Endothelial cell of umbilical vein (primary cell): Measurements from ENCODE around the gene DENND1B. TPM values are rescaled to one million over a fixed set of nuclear protein-coding genes. Genes with fewer than 3 reads are reported as not detected.

Experiments used
- BruUV-seq: library from RNA; stranded (reverse); fragments of 400-500 nt; replicated peaks from 2 replicates; lab custom pipeline; 2021; lab: Mats Ljungman, UMichigan
- CTCF ChIA-PET: fragments of 300-600, 350-600 bp; sonication (Branson Sonifier 250); formaldehyde crosslinking; loops from one replicate; lab custom pipeline; 2021; ENCODE audit warnings: antibody characterized with exemption, inconsistent platforms; lab: Charles Lee
- POLR2A ChIA-PET: fragments of 300-600, 350-600 bp; sonication (Branson Sonifier 250); formaldehyde crosslinking; loops from one replicate; lab custom pipeline; 2021; ENCODE audit warnings: antibody characterized with exemption, inconsistent platforms; lab: Charles Lee
- DNase-seq: peaks from one replicate; pipeline ENCODE4 v3.0.0-alpha.2; 2011; ENCODE audit warnings: low read depth, low spot score
- FAIRE-seq: peaks from 2 replicates; lab custom pipeline; 2011; peaks lifted over from hg19 to GRCh38; lab: Jason Lieb, UNC
- H2AFZ ChIP-seq: 2 replicates; pipeline ENCODE4 v1.6.0; 2012; ENCODE audit warnings: low read depth, low read length, control low read depth, inconsistent platforms
- H3K27ac ChIP-seq: 2 replicates; pipeline ENCODE4 v1.5.1; 2011; ENCODE audit warnings: low read depth, mild to moderate bottlenecking, control low read depth, low read length, moderate library complexity; ENCODE audit not compliant: insufficient read depth
- H3K27me3 ChIP-seq, 2 experiments: 2 replicates each; pipeline versions ENCODE4 v1.6.0 to v1.6.1; 2011; ENCODE audit warnings: low read length in 2 of 2, mixed read lengths in 1 of 2; ENCODE audit not compliant: control insufficient read depth in 2 of 2, insufficient read depth in 2 of 2
- H3K36me3 ChIP-seq, 2 experiments: 2 replicates in 1 of 2; 3 replicates in 1 of 2; pipeline ENCODE4 v1.5.1; 2011; ENCODE audit warnings: low read length in 2 of 2, mild to moderate bottlenecking in 1 of 2, moderate library complexity in 1 of 2; ENCODE audit not compliant: control insufficient read depth in 2 of 2, insufficient read depth in 2 of 2; ENCODE audit errors: extremely low read depth in 1 of 2
- H3K4me1 ChIP-seq: 3 replicates; pipeline ENCODE4 v1.5.1; 2011; ENCODE audit warnings: mild to moderate bottlenecking, low read length; ENCODE audit not compliant: control insufficient read depth, insufficient read depth; ENCODE audit errors: extremely low read depth
- H3K4me2 ChIP-seq: 2 replicates; pipeline ENCODE4 v1.6.1; 2011; ENCODE audit warnings: low read length, control low read depth, mixed read lengths; ENCODE audit not compliant: insufficient read depth
- H3K4me3 ChIP-seq, 3 experiments: fragments of 200-600 bp in 1 of 3; sonication (generic), shearing (Covaris generic) in 1 of 3; replicated peaks in 1 of 3; 2 replicates each; pipeline ENCODE4 v1.5.1; 2011 to 2016; ENCODE audit warnings: control low read depth in 3 of 3, low read length in 3 of 3, mild to moderate bottlenecking in 2 of 3, inconsistent platforms in 1 of 3, low read depth in 1 of 3, moderate library complexity in 1 of 3; ENCODE audit not compliant: insufficient read depth in 1 of 3
- H3K79me2 ChIP-seq: 2 replicates; pipeline ENCODE4 v1.6.0; 2012; ENCODE audit warnings: low read length, inconsistent platforms; ENCODE audit not compliant: control insufficient read depth, insufficient read depth
- H3K9ac ChIP-seq: replicated peaks from 2 replicates; pipeline ENCODE3; 2011; ENCODE audit warnings: low read length, control low read depth; ENCODE audit not compliant: insufficient read depth; ENCODE audit errors: extremely low read depth
- H3K9me1 ChIP-seq: replicated peaks from 3 replicates; pipeline ENCODE4 v1.6.0; 2011; ENCODE audit warnings: mild to moderate bottlenecking, low read length; ENCODE audit not compliant: control insufficient read depth, insufficient read depth; ENCODE audit errors: extremely low read depth
- H3K9me3 ChIP-seq: replicated peaks from 2 replicates; pipeline ENCODE4 v1.5.1; 2012; ENCODE audit warnings: low read length, inconsistent platforms; ENCODE audit not compliant: control insufficient read depth, insufficient read depth
- H4K20me1 ChIP-seq: replicated peaks from 2 replicates; pipeline ENCODE3; 2011; ENCODE audit warnings: mild to moderate bottlenecking, low read length; ENCODE audit not compliant: control insufficient read depth, insufficient read depth; ENCODE audit errors: extremely low read depth
- EZH2 ChIP-seq: IDR thresholded peaks from 2 replicates; pipeline ENCODE4 v1.6.1; 2012; ENCODE audit warnings: borderline replicate concordance, low read depth, mild to moderate bottlenecking, moderate library complexity, low read length, inconsistent platforms; ENCODE audit not compliant: severe bottlenecking
- FOS ChIP-seq: IDR thresholded peaks from 2 replicates; pipeline ENCODE4 v1.6.1; 2011; ENCODE audit warnings: mild to moderate bottlenecking, low read length, moderate library complexity, borderline replicate concordance; ENCODE audit not compliant: insufficient read depth
- GATA2 ChIP-seq: IDR thresholded peaks from 2 replicates; pipeline ENCODE4 v1.7.0; 2011; ENCODE audit warnings: low read depth, mild to moderate bottlenecking, moderate library complexity, mixed read lengths, low read length; ENCODE audit not compliant: insufficient read length, insufficient read depth
- JUN ChIP-seq: IDR thresholded peaks from 2 replicates; pipeline ENCODE4 v1.6.1; 2011; ENCODE audit warnings: borderline replicate concordance, low read depth; ENCODE audit not compliant: insufficient read length, insufficient read depth
- MYC ChIP-seq: IDR thresholded peaks from one replicate; pipeline ENCODE4 v1.6.1; 2011; ENCODE audit warnings: mild to moderate bottlenecking, low read depth, low read length
- POLR2A ChIP-seq: IDR thresholded peaks from 2 replicates; pipeline ENCODE4 v1.6.1; 2012; ENCODE audit warnings: low read depth, mild to moderate bottlenecking, control low read depth, low read length
- POLR2AphosphoS5 ChIP-seq: IDR thresholded peaks from 2 replicates; pipeline ENCODE4 v1.6.1; 2012; ENCODE audit warnings: low read depth, mild to moderate bottlenecking, control low read depth, low read length, moderate library complexity; ENCODE audit not compliant: insufficient read depth
- dilution Hi-C: fragments of 300-500 bp; cut with MboI; formaldehyde crosslinking; loops from one replicate; pipeline ENCODE4 v1.15.0; 2019; ENCODE audit warnings: low sequenced_read_pairs; ENCODE audit not compliant: extremely low pct_ligation_motif_present
- intact Hi-C: fragments of 100-400 bp; cut with micrococcal nuclease; formaldehyde crosslinking; loops from one replicate; pipeline ENCODE4 v1.10.0; 2022
- polyA plus RNA-seq, 4 experiments: library from polyadenylated mRNA; depleted of rRNA in 3 of 4; stranded (reverse) in 3 of 4; unstranded in 1 of 4; fragments of >200 nt; gene quantifications; 2 replicates each; pipeline versions ENCODE4 v1.2.1 to v1.2.3, GENCODE V29; 2011 to 2012; ENCODE audit warnings: missing spikeins in 1 of 4
- total RNA-seq: library from RNA; stranded (reverse); gene quantifications from 2 replicates; pipeline ENCODE4 v1.2.3, GENCODE V29; 2021
- TF ChIP-seq, protein P1 (sequence below): IDR thresholded peaks from 2 replicates; pipeline ENCODE4 v1.6.1; 2011; ENCODE audit not compliant: insufficient read depth, insufficient read length
- TF ChIP-seq, protein P2 (sequence below), 2 donors: IDR thresholded peaks; 1 replicate in 1 of 2; 2 replicates in 1 of 2; pipeline ENCODE4 v1.5.1; 2011; ENCODE audit warnings: low read length in 2 of 2, mild to moderate bottlenecking in 2 of 2, moderate library complexity in 2 of 2, control low read depth in 1 of 2, inconsistent platforms in 1 of 2, low read depth in 1 of 2; ENCODE audit not compliant: insufficient read depth in 1 of 2; ENCODE audit errors: extremely low read depth in 1 of 2

DENND1B gene
- total and polyA plus RNA-seq, 2 donors (not counting 3 experiments of a cell fraction or from before 2014, with no cell fraction given): 0.97 to 3.3 TPM

DNA sequence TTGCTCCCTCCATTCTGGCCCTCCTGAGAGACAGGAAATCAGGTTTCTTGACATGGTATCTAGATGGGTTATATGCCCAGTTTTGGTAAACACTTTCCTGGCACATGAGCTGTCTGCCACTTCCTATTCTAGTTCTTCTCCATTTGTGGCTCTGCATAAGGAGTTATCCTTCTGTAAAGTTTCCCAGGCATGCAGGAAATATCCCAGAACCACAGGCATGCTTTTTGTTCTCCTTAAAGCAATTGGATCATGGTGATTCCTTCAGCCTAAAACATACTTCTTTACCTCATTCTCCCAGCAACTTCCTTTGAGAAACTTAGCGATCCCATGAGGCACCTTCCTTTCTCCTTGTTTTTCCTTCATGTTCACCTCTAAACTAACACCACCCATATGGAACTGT is 307.4 kb downstream of the DENND1B start:
- no peaks in the 10 kb centered on the region for H3K9me3 ChIP-seq
- no peak overlapping the region for H2AFZ ChIP-seq
- no TSS peak for BruUV-seq
- H3K9me1 ChIP-seq: no peaks in the 10 kb centered on the region
- intact Hi-C loops: no loop called here
- H3K79me2 ChIP-seq: no peaks in the 10 kb centered on the region
- no peak overlapping the region for H3K4me3 ChIP-seq
- dilution Hi-C loops: no loop called here
- no peaks in the 10 kb centered on the region for H3K36me3 ChIP-seq
- H4K20me1 ChIP-seq: no peaks in the 10 kb centered on the region
- H3K4me2 ChIP-seq: no peak overlapping the region
- FAIRE-seq: no peak
- no peak overlapping the region for H3K9ac ChIP-seq
- no peaks in the 10 kb centered on the region for H3K27me3 ChIP-seq
- TF ChIP-seq, protein P1, sequence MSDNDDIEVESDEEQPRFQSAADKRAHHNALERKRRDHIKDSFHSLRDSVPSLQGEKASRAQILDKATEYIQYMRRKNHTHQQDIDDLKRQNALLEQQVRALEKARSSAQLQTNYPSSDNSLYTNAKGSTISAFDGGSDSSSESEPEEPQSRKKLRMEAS: no peak
- TF ChIP-seq MYC: no peak
- POLR2A ChIA-PET: no interaction called here
- CTCF ChIA-PET: interaction anchor here (1.2 kb wide), 1 partner anchor 12 kb away, joined by 3 read pairs; no protein-coding TSS in a partner anchor
- H3K27ac ChIP-seq: no peak overlapping the region
- no peaks in the 10 kb centered on the region for H3K4me1 ChIP-seq
- no peak for DNase-seq

DNA sequence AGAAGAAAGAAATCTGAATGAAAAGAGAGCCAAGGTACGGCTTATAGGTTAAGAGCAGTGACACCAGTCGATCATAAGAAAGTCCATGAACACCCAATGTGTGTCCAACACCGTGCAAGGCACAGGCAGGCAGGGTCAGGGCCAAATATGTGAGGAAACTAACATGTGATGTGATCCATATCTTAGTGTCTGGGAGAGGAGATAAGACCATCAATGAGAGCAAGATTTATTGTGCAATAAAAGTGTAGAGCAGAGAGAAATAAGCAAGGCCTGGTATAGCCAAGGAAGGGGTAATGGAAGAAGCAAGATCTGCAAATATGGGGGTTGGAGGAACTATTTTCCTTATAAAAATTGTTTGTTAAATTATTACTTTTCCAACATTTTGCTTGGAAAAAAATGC is 308.5 kb downstream of the DENND1B start:
- H3K27ac ChIP-seq: no peak overlapping the region
- no peak for FAIRE-seq
- no TSS peak for BruUV-seq
- H3K27me3 ChIP-seq: no peaks in the 10 kb centered on the region
- no peak overlapping the region for H3K4me2 ChIP-seq
- H3K9ac ChIP-seq: no peak overlapping the region
- no peak overlapping the region for H3K4me3 ChIP-seq
- intact Hi-C loops: no loop called here
- TF ChIP-seq EZH2: no peak
- TF ChIP-seq, protein P2, sequence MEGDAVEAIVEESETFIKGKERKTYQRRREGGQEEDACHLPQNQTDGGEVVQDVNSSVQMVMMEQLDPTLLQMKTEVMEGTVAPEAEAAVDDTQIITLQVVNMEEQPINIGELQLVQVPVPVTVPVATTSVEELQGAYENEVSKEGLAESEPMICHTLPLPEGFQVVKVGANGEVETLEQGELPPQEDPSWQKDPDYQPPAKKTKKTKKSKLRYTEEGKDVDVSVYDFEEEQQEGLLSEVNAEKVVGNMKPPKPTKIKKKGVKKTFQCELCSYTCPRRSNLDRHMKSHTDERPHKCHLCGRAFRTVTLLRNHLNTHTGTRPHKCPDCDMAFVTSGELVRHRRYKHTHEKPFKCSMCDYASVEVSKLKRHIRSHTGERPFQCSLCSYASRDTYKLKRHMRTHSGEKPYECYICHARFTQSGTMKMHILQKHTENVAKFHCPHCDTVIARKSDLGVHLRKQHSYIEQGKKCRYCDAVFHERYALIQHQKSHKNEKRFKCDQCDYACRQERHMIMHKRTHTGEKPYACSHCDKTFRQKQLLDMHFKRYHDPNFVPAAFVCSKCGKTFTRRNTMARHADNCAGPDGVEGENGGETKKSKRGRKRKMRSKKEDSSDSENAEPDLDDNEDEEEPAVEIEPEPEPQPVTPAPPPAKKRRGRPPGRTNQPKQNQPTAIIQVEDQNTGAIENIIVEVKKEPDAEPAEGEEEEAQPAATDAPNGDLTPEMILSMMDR (IDR thresholded peaks at IDR 0.05; ENCODE audit: extremely low read depth in 1 of 2, insufficient read depth in 1 of 2, low read depth in 1 of 2, low read length in 2 of 2): no peak
- no peak for TF ChIP-seq JUN
- TF ChIP-seq POLR2AphosphoS5: no peak
- TF ChIP-seq MYC: no peak
- no peak for TF ChIP-seq GATA2
- TF ChIP-seq, protein P1: no peak
- TF ChIP-seq POLR2A: no peak
- no peak for TF ChIP-seq FOS
- no peak for DNase-seq
- no peaks in the 10 kb centered on the region for H3K79me2 ChIP-seq
- ChIA-PET POLR2A (no interaction called here), CTCF (no interaction called here)
- no peak overlapping the region for H2AFZ ChIP-seq
- dilution Hi-C loops: no loop called here
- H3K9me3 ChIP-seq: no peaks in the 10 kb centered on the region
- H3K9me1 ChIP-seq: no peaks in the 10 kb centered on the region
- H3K4me1 ChIP-seq: no peaks in the 10 kb centered on the region
- H4K20me1 ChIP-seq: no peaks in the 10 kb centered on the region
- H3K36me3 ChIP-seq: no peaks in the 10 kb centered on the region
